DOHH2 (cell line): ENCODE data around the gene NPY.

Experiments used
- EZH2phosphoT487 ChIP-seq: fragments of 200-600 bp; sonication (generic); IDR thresholded peaks from 2 replicates; pipeline ENCODE4 v1.6.1; 2017; ENCODE audit warnings: borderline replicate concordance, mild to moderate bottlenecking, antibody characterized with exemption, low read length, moderate library complexity, mixed read lengths
- TF ChIP-seq, protein P1 (sequence below): fragments of 200-600 bp; sonication (generic); IDR thresholded peaks from one replicate; pipeline ENCODE4 v1.5.1; 2014; ENCODE audit warnings: antibody characterized with exemption, mild to moderate bottlenecking, low read depth, low read length; ENCODE audit not compliant: poor library complexity, severe bottlenecking

DNA sequence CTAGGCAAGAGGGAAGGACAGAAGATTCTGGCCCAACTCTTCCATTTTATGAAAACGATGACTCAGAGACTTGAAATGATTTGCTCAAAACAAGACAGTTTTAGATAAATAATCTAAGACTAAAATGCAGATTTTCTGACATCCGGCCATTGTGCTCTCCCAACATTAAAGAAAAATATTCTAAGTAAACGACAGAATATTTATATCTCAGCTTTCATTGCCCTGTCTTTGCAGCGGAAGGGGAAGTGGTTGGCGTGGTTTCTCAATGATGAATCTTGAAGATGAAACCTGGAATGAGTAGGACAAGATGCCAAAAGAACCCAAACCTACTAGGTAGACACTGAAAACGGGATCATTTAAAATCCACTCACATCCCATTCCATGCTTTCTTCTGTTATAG, 28.9 kb upstream of the NPY start:
- TF ChIP-seq, protein P1, sequence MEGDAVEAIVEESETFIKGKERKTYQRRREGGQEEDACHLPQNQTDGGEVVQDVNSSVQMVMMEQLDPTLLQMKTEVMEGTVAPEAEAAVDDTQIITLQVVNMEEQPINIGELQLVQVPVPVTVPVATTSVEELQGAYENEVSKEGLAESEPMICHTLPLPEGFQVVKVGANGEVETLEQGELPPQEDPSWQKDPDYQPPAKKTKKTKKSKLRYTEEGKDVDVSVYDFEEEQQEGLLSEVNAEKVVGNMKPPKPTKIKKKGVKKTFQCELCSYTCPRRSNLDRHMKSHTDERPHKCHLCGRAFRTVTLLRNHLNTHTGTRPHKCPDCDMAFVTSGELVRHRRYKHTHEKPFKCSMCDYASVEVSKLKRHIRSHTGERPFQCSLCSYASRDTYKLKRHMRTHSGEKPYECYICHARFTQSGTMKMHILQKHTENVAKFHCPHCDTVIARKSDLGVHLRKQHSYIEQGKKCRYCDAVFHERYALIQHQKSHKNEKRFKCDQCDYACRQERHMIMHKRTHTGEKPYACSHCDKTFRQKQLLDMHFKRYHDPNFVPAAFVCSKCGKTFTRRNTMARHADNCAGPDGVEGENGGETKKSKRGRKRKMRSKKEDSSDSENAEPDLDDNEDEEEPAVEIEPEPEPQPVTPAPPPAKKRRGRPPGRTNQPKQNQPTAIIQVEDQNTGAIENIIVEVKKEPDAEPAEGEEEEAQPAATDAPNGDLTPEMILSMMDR = no peak
- no peak for TF ChIP-seq EZH2phosphoT487
